ENCODE results near the gene WDR37.

- TF ChIP-seq TFCP2L1 (CRISPR knock-in tag; IDR thresholded peaks at IDR 0.05) (no peak), CTCF (IDR thresholded peaks at IDR 0.05) (no peak), POLR2A (IDR thresholded peaks at IDR 0.05; ENCODE audit: low read length) (no peak)
Measured at GRCh38 chr10:1151076-1152033, 95.2 kb downstream of the WDR37 start.
